GM12878 (cell line): ENCODE measurements around the gene IQCK. TPM values are rescaled to one million over a fixed set of nuclear protein-coding genes. Genes with fewer than 3 reads are reported as not detected.

Experiments
- ATAC-seq: fragments of 200-7000 bp; cut with Tn5 transposase; 3 replicates; pipeline ENCODE4 v1.9.1; 2020; ENCODE audit warnings: mild to moderate bottlenecking, moderate library complexity
- BruUV-seq: library from RNA; stranded (reverse); fragments of 400-500 nt; replicated peaks from 2 replicates; lab custom pipeline; 2021; lab: Mats Ljungman, UMichigan
- CTCF ChIA-PET: fragments of 300-600 bp; sonication (Branson Sonifier 250); formaldehyde crosslinking; extraction: SDS; loops from one replicate; lab custom pipeline; 2021; ENCODE audit warnings: inconsistent platforms; lab: Yijun Ruan, JAX
- POLR2A ChIA-PET: fragments of 350-600 bp; formaldehyde crosslinking; extraction: SDS; loops from one replicate; lab custom pipeline; 2021; ENCODE audit warnings: inconsistent platforms; lab: Charles Lee
- RAD21 ChIA-PET: fragments of 300-600 bp; sonication (Branson Sonifier 250); formaldehyde crosslinking; loops from one replicate; lab custom pipeline; 2023; ENCODE audit warnings: antibody characterized with exemption; ENCODE audit not compliant: unreplicated experiment; lab: Charles Lee
- SMC1A ChIA-PET: fragments of 300-600 bp; sonication (Branson Sonifier 250); formaldehyde crosslinking; loops from one replicate; lab custom pipeline; 2023; ENCODE audit not compliant: unreplicated experiment, uncharacterized antibody; lab: Charles Lee
- DNase-seq: peaks from one replicate; pipeline ENCODE4 v3.0.0-alpha.2; 2011; ENCODE audit warnings: low read depth, low spot score
- FAIRE-seq: peaks from 3 replicates; lab custom pipeline; 2011; peaks lifted over from hg19 to GRCh38; lab: Jason Lieb, UNC
- H2AFZ ChIP-seq: 2 replicates; pipeline ENCODE4 v1.6.0; 2011; ENCODE audit warnings: low read depth, low read length, control low read depth; ENCODE audit not compliant: control insufficient read depth
- H3K27ac ChIP-seq: 2 replicates; pipeline ENCODE4 v1.5.1; 2011; ENCODE audit warnings: control low read depth; ENCODE audit not compliant: control insufficient read depth, insufficient read depth
- H3K27me3 ChIP-seq, 2 experiments: replicated peaks in 1 of 2; 2 replicates each; pipeline versions ENCODE4 v1.6.0 to v1.6.1; 2011; ENCODE audit warnings: low read length in 1 of 2; ENCODE audit not compliant: control insufficient read depth in 2 of 2, insufficient read depth in 2 of 2
- H3K36me3 ChIP-seq, 2 experiments: 2 replicates each; pipeline ENCODE4 v1.5.1; 2011; ENCODE audit warnings: low read length in 1 of 2; ENCODE audit not compliant: control insufficient read depth in 2 of 2, insufficient read depth in 2 of 2
- H3K4me1 ChIP-seq: 2 replicates; pipeline ENCODE4 v1.6.1; 2011; ENCODE audit warnings: mild to moderate bottlenecking, low read length, moderate library complexity, mixed read lengths; ENCODE audit not compliant: control insufficient read depth, insufficient read depth
- H3K4me2 ChIP-seq: 2 replicates; pipeline ENCODE4 v1.6.0; 2011; ENCODE audit warnings: control low read depth; ENCODE audit not compliant: control insufficient read depth, insufficient read depth
- H3K4me3 ChIP-seq: fragments of 200-600 bp; sonication (generic); 2 replicates; pipeline ENCODE4 v1.5.1; 2016
- H3K79me2 ChIP-seq: 2 replicates; pipeline ENCODE4 v1.6.0; 2011; ENCODE audit warnings: low read length; ENCODE audit not compliant: control insufficient read depth, insufficient read depth
- H3K9ac ChIP-seq: 2 replicates; pipeline ENCODE4 v1.8.0; 2011; ENCODE audit warnings: low read length, control low read depth, mixed read lengths; ENCODE audit not compliant: control insufficient read depth, insufficient read depth
- H3K9me3 ChIP-seq: replicated peaks from 3 replicates; pipeline ENCODE4 v1.5.1; 2011; ENCODE audit warnings: mild to moderate bottlenecking, low read length; ENCODE audit not compliant: control insufficient read depth, insufficient read depth
- H4K20me1 ChIP-seq: 2 replicates; pipeline ENCODE4 v1.6.0; 2011; ENCODE audit not compliant: control insufficient read depth, insufficient read depth
- IKZF1 ChIP-seq: fragments of 450-650 bp; conservative IDR thresholded peaks from 2 replicates; pipeline ENCODE4 v1.6.1; 2017; ENCODE audit warnings: antibody characterized with exemption, mild to moderate bottlenecking
- IKZF2 ChIP-seq, 2 experiments: fragments of 450-650 bp; IDR thresholded peaks; 2 replicates each; pipeline ENCODE4 v1.6.1; 2017; ENCODE audit warnings: mild to moderate bottlenecking in 2 of 2, moderate library complexity in 2 of 2
- POLR2AphosphoS5 ChIP-seq: IDR thresholded peaks from 2 replicates; pipeline ENCODE4 v1.6.1; 2011; ENCODE audit warnings: mild to moderate bottlenecking, low read length, inconsistent platforms
- REST ChIP-seq: IDR thresholded peaks from 2 replicates; pipeline ENCODE4 v1.6.1; 2012; ENCODE audit warnings: mild to moderate bottlenecking, low read depth, low read length
- WGBS: methylation state at CpG from one replicate; pipeline ENCODE4 v1.1.6; 2016; ENCODE audit warnings: low lambda C conversion rate; ENCODE audit not compliant: insufficient replicate concordance, insufficient coverage; ENCODE audit errors: missing lambda C conversion rate; 5-methylcytosine and 5-hydroxymethylcytosine counted together
- in situ Hi-C: fragments of 300-500 bp; cut with MboI; formaldehyde crosslinking; loops from 9 replicates; pipeline ENCODE4 v1.14.3; 2018; ENCODE audit warnings: mixed read lengths
- intact Hi-C: fragments of 100-400 bp; cut with micrococcal nuclease; formaldehyde crosslinking; loops from one replicate; pipeline ENCODE4 v1.14.2; 2022; ENCODE audit not compliant: unreplicated experiment
- polyA plus RNA-seq, 11 experiments: library from polyadenylated mRNA; depleted of rRNA in 4 of 11; unstranded in 6 of 11; stranded (reverse) in 5 of 11; fragments of >200 nt; fragmentation: Nextera tagmentation in 4 of 11; fragmentation: Illumina TruSeq in 1 of 11; extraction: Ambion mirVana in 4 of 11; extraction: Trizol in 1 of 11; gene quantifications; 1 replicate in 1 of 11; 2 replicates in 10 of 11; pipeline versions ENCODE4 v1.2.1 to v1.2.3, GENCODE V29; 2011 to 2016; ENCODE audit warnings: inconsistent platforms in 2 of 11, missing spikeins in 2 of 11, low read depth in 1 of 11
- total RNA-seq, 4 experiments: library from RNA; depleted of rRNA in 3 of 4; stranded (reverse); fragments of >200 nt in 3 of 4; fragmentation: Illumina TruSeq in 1 of 4; extraction: Trizol in 1 of 4; gene quantifications; 2 replicates each; pipeline versions ENCODE4 v1.2.1 to v1.2.3, GENCODE V29; 2013 to 2021
- TF ChIP-seq, protein P1 (sequence below): IDR thresholded peaks from 2 replicates; pipeline ENCODE4 v1.6.1; 2011; ENCODE audit warnings: borderline replicate concordance, low read depth, mild to moderate bottlenecking, moderate library complexity, low read length; ENCODE audit not compliant: insufficient read depth, poor library complexity, severe bottlenecking
- TF ChIP-seq, protein P2 (sequence below): fragments of 450-650 bp; conservative IDR thresholded peaks from 2 replicates; pipeline ENCODE4 v1.6.1; 2017; ENCODE audit warnings: mild to moderate bottlenecking, moderate library complexity

Gene IQCK
- total and polyA plus RNA-seq, 10 of the 15 experiments (the other 5 are each of a cell fraction or from before 2014, with no cell fraction given), result 1.0 to 4.2 (median 2.4) TPM

GRCh38 chr16:19766988-19767387 is 48.9 kb downstream of the IQCK start (continued):
- TF ChIP-seq REST, result no peak

DNA sequence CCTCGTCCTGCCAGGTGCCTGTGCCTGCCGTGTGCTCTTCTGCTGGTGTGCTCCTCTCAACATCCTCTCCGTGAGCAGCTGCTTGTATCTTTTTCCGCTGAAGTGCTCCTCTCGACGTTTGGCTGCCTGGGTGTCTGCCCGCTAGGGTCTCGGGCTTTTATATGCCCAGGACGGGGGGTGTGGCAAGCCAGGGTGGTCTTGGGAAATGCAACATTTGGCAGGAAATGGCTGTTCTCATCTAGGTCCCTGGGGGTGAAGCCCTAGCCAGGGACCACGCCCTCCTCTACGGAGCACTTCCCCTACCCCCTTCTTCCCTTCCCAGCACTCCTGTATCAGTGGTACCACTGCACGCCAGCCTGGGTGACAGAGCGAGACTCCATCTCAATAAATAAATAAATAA is 49.4 kb downstream of the IQCK start:
- TF ChIP-seq, protein P1, sequence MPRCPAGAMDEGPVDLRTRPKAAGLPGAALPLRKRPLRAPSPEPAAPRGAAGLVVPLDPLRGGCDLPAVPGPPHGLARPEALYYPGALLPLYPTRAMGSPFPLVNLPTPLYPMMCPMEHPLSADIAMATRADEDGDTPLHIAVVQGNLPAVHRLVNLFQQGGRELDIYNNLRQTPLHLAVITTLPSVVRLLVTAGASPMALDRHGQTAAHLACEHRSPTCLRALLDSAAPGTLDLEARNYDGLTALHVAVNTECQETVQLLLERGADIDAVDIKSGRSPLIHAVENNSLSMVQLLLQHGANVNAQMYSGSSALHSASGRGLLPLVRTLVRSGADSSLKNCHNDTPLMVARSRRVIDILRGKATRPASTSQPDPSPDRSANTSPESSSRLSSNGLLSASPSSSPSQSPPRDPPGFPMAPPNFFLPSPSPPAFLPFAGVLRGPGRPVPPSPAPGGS, result no peak
- no peak for TF ChIP-seq IKZF1
- no peak for TF ChIP-seq IKZF2 (IDR thresholded peaks at IDR 0.05)
- TF ChIP-seq POLR2AphosphoS5, result no peak
- TF ChIP-seq, protein P2, sequence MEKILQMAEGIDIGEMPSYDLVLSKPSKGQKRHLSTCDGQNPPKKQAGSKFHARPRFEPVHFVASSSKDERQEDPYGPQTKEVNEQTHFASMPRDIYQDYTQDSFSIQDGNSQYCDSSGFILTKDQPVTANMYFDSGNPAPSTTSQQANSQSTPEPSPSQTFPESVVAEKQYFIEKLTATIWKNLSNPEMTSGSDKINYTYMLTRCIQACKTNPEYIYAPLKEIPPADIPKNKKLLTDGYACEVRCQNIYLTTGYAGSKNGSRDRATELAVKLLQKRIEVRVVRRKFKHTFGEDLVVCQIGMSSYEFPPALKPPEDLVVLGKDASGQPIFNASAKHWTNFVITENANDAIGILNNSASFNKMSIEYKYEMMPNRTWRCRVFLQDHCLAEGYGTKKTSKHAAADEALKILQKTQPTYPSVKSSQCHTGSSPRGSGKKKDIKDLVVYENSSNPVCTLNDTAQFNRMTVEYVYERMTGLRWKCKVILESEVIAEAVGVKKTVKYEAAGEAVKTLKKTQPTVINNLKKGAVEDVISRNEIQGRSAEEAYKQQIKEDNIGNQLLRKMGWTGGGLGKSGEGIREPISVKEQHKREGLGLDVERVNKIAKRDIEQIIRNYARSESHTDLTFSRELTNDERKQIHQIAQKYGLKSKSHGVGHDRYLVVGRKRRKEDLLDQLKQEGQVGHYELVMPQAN, result no peak
- Histone ChIP-seq H3K9ac (no peak overlapping the region), H3K79me2 (no peaks in the 10 kb centered on the region), H3K9me3 (no peaks in the 10 kb centered on the region; the same call in 2 of the 3 replicates), H3K4me3 (no peak overlapping the region), H3K4me2 (no peak overlapping the region), H3K36me3 (no peaks in the 10 kb centered on the region), H4K20me1 (no peaks in the 10 kb centered on the region), H2AFZ (no peak overlapping the region), H3K4me1 (no peaks in the 10 kb centered on the region), H3K27ac (no peak overlapping the region), H3K27me3 (no peaks in the 10 kb centered on the region)
- RAD21 ChIA-PET, result no interaction called here
- CTCF ChIA-PET, result no interaction called here
- WGBS, result 65% methylated on average over 13 of the region's 13 CpGs
- POLR2A ChIA-PET, result no interaction called here
- no peak for DNase-seq
- in situ Hi-C loops (no loop called here), intact Hi-C loops (no loop called here)
- BruUV-seq, result no TSS peak
- SMC1A ChIA-PET, result interaction anchor here (0.6 kb wide), 1 partner anchor 101 kb away, joined by 3 read pairs; no protein-coding TSS in a partner anchor
- no peak for FAIRE-seq
- ATAC-seq, result no peak
